K562 (cell line): ENCODE data around the gene RGS6. TPM values are rescaled to one million over a fixed set of nuclear protein-coding genes. Genes with fewer than 3 reads are reported as not detected.

Experiments used
- ATAC-seq: fragments of 200-7000 bp; cut with Tn5 transposase; 3 replicates; pipeline ENCODE4 v1.9.1; 2020; ENCODE audit warnings: moderate library complexity
- BruUV-seq: library from RNA; stranded (reverse); fragments of 400-500 nt; replicated peaks from 2 replicates; lab custom pipeline; 2021; lab: Mats Ljungman, UMichigan
- CTCF ChIA-PET: fragments of 300-600 bp; formaldehyde crosslinking; extraction: SDS; loops from one replicate; lab custom pipeline; 2021; ENCODE audit warnings: low intra/inter-chr PET ratio; lab: Yijun Ruan, JAX
- POLR2A ChIA-PET: fragments of 300-600, 350-650 bp; sonication (Branson Sonifier 250); formaldehyde crosslinking; extraction: SDS; loops from one replicate; lab custom pipeline; 2021; ENCODE audit warnings: antibody characterized with exemption, inconsistent platforms; lab: Yijun Ruan, JAX
- DNase-seq, 4 experiments: peaks; one replicate each; pipeline versions ENCODE4 v3.0.0 to v3.0.0-alpha.2; 2011 to 2018; ENCODE audit warnings: low spot score in 3 of 4, mixed read lengths in 3 of 4; ENCODE audit errors: extremely low read depth in 1 of 4
- FAIRE-seq: peaks from 2 replicates; lab custom pipeline; 2011; peaks lifted over from hg19 to GRCh38; lab: Jason Lieb, UNC
- H2AFZ ChIP-seq: 2 replicates; pipeline ENCODE4 v1.6.0; 2011; ENCODE audit warnings: low read depth, low read length, control low read depth, inconsistent platforms
- H3K27ac ChIP-seq: fragments of 200-600 bp; 3 replicates; pipeline ENCODE4 v1.8.0; 2011; ENCODE audit warnings: low read depth, mild to moderate bottlenecking, control low read depth, inconsistent platforms, low read length, moderate library complexity, mixed read lengths; ENCODE audit errors: extremely low read depth
- H3K27me3 ChIP-seq, 2 experiments: fragments of 300-600 bp in 1 of 2; 2 replicates in 1 of 2; 3 replicates in 1 of 2; pipeline versions ENCODE4 v1.6.0 to v1.8.0; 2011; ENCODE audit warnings: inconsistent platforms in 2 of 2, low read length in 2 of 2, mild to moderate bottlenecking in 1 of 2, mixed read lengths in 1 of 2, moderate library complexity in 1 of 2; ENCODE audit not compliant: control insufficient read depth in 2 of 2, insufficient read depth in 2 of 2
- H3K36me3 ChIP-seq: fragments of 300-600 bp; 3 replicates; pipeline ENCODE4 v1.8.0; 2011; ENCODE audit warnings: mild to moderate bottlenecking, low read length, inconsistent platforms; ENCODE audit not compliant: control insufficient read depth, insufficient read depth
- H3K4me1 ChIP-seq, 2 experiments: fragments of 200-600 bp in 1 of 2; replicated peaks in 1 of 2; 2 replicates in 1 of 2; 3 replicates in 1 of 2; pipeline versions ENCODE4 v1.5.1 to v1.8.0; 2011; ENCODE audit warnings: inconsistent platforms in 2 of 2, low read length in 2 of 2, mild to moderate bottlenecking in 1 of 2, mixed read lengths in 1 of 2, moderate library complexity in 1 of 2; ENCODE audit not compliant: control insufficient read depth in 2 of 2, insufficient read depth in 2 of 2
- H3K4me2 ChIP-seq: 2 replicates; pipeline ENCODE4 v1.6.1; 2011; ENCODE audit warnings: low read length, control low read depth, inconsistent platforms, mixed read lengths; ENCODE audit not compliant: insufficient read depth
- H3K4me3 ChIP-seq: fragments of 200-600 bp; sonication (generic), shearing (Covaris generic); 2 replicates; pipeline ENCODE4 v1.5.1; 2016; ENCODE audit warnings: control low read depth, inconsistent platforms
- H3K79me2 ChIP-seq: fragments of 200-600 bp; 3 replicates; pipeline ENCODE4 v1.8.0; 2011; ENCODE audit warnings: low read length, inconsistent platforms; ENCODE audit not compliant: control insufficient read depth, insufficient read depth
- H3K9ac ChIP-seq, 2 experiments: 2 replicates each; pipeline versions ENCODE4 v1.6.0 to v1.6.1; 2011; ENCODE audit warnings: low read depth in 2 of 2, low read length in 2 of 2, control low read depth in 1 of 2, inconsistent platforms in 1 of 2, mild to moderate bottlenecking in 1 of 2, mixed read lengths in 1 of 2; ENCODE audit not compliant: insufficient read depth in 1 of 2
- H3K9me1 ChIP-seq: one replicate; pipeline ENCODE4 v1.6.0; 2011; ENCODE audit warnings: inconsistent platforms, mild to moderate bottlenecking, low read length, moderate library complexity; ENCODE audit not compliant: control insufficient read depth, insufficient read depth
- H3K9me3 ChIP-seq: replicated peaks from 2 replicates; pipeline ENCODE4 v1.5.1; 2011; ENCODE audit warnings: low read depth, low read length, inconsistent platforms; ENCODE audit not compliant: control insufficient read depth, insufficient read depth
- H4K20me1 ChIP-seq: replicated peaks from 2 replicates; pipeline ENCODE4 v1.6.1; 2011; ENCODE audit warnings: low read length, inconsistent platforms, mixed read lengths; ENCODE audit not compliant: control insufficient read depth, insufficient read depth
- CEBPG ChIP-seq, 3 experiments: fragments of 200-800 bp in 1 of 3; sonication (Bioruptor generic) in 1 of 3; sonication (generic) in 1 of 3; formaldehyde crosslinking in 1 of 3; IDR thresholded peaks in 2 of 3; conservative IDR thresholded peaks in 1 of 3; 2 replicates each; pipeline versions ENCODE4 v1.6.1 to v1.8.0; 2016 to 2022; ENCODE audit warnings: missing compliant biosample characterization in 2 of 3, missing genetic modification characterization in 2 of 3, mild to moderate bottlenecking in 1 of 3, missing genetic modification reagents in 1 of 3
- ZBTB1 ChIP-seq: sonication (generic); formaldehyde crosslinking; IDR thresholded peaks from 2 replicates; pipeline ENCODE4 v1.8.1; 2023; ENCODE audit warnings: missing genetic modification reagents, low read depth, mild to moderate bottlenecking, borderline replicate concordance
- ZNF23 ChIP-seq: fragments of 250-450 bp; sonication (Bioruptor Pico); IDR thresholded peaks from 2 replicates; pipeline ENCODE4 v1.4.0; 2020; ENCODE audit warnings: mild to moderate bottlenecking
- WGBS: fragments of 100-300 bp; shearing (Covaris generic); methylation state at CpG from one replicate; pipeline ENCODE4 v1.1.6; 2016; ENCODE audit warnings: low coverage, mixed read lengths; ENCODE audit not compliant: insufficient coverage; ENCODE audit errors: missing lambda C conversion rate; 5-methylcytosine and 5-hydroxymethylcytosine counted together
- in situ Hi-C: fragments of 300-500 bp; cut with MboI; formaldehyde crosslinking; loops from 4 replicates; pipeline ENCODE4 v1.15.0; 2018; ENCODE audit warnings: inconsistent platforms, mixed read lengths
- intact Hi-C: fragments of 100-400 bp; cut with micrococcal nuclease; formaldehyde crosslinking; loops from 2 replicates; pipeline ENCODE4 v1.14.2; 2022
- polyA plus RNA-seq, 8 experiments: library from polyadenylated mRNA; depleted of rRNA in 4 of 8; stranded (reverse) in 5 of 8; unstranded in 3 of 8; fragments of >200 nt; fragmentation: Nextera tagmentation in 2 of 8; fragmentation: Illumina TruSeq in 1 of 8; extraction: Ambion mirVana in 2 of 8; extraction: Trizol in 1 of 8; gene quantifications; 2 replicates each; pipeline versions ENCODE4 v1.2.1 to v1.2.3, GENCODE V29; 2011 to 2014; ENCODE audit warnings: inconsistent platforms in 1 of 8, missing spikeins in 1 of 8
- total RNA-seq, 7 experiments: library from RNA; depleted of rRNA in 6 of 7; stranded (reverse); fragments of >200 nt in 6 of 7; fragmentation: Illumina TruSeq in 2 of 7; extraction: Trizol in 2 of 7; gene quantifications; 2 replicates each; pipeline versions ENCODE4 v1.2.1 to v1.2.3, GENCODE V29; 2011 to 2021; ENCODE audit warnings: low replicate concordance in 1 of 7

RGS6 gene
- total and polyA plus RNA-seq, 9 of the 15 experiments (the other 6 are each of a cell fraction or from before 2014, with no cell fraction given): not detected

- ChIA-PET CTCF (no interaction called here), POLR2A (interaction anchor here (0.6 kb wide), 1 partner anchor 486 kb away, joined by 3 read pairs; no protein-coding TSS in a partner anchor)
- Histone ChIP-seq H3K36me3 (no peaks in the 10 kb centered on the region), H3K4me3 (no peak overlapping the region), H3K9me3 (no peaks in the 10 kb centered on the region), H4K20me1 (no peaks in the 10 kb centered on the region), H2AFZ (no peak overlapping the region), H3K9ac (no peak overlapping the region), H3K27ac (no peak overlapping the region), H3K9me1 (no peaks in the 10 kb centered on the region), H3K4me2 (no peak overlapping the region), H3K27me3 (no peaks in the 10 kb centered on the region; a peak in 1 of 5 replicates), H3K4me1 (no peaks in the 10 kb centered on the region), H3K79me2 (no peaks in the 10 kb centered on the region)
- no peak for ATAC-seq
- in situ Hi-C loops (no loop called here), intact Hi-C loops (no loop called here)
- 0% methylated on average over 1 of the region's 1 CpG for WGBS
- TF ChIP-seq CEBPG (CRISPR knock-in tag; IDR thresholded peaks at IDR 0.05) (no peak), CEBPG (tag; conservative IDR thresholded peaks at IDR 0.05 in 1 of 2, IDR thresholded peaks at IDR 0.05 in 1 of 2) (peak in 1 of 2 experiments; percentile 65; a peak in 2 of 4 replicates), ZNF23 (CRISPR knock-in tag) (no peak)
- no peak for FAIRE-seq
- no peak for DNase-seq
- no TSS peak for BruUV-seq
Measured at GRCh38 chr14:72576258-72576657, 644.0 kb downstream of the RGS6 start.

- CTCF ChIA-PET: no interaction called here
Measured at GRCh38 chr14:72577521-72577920, 645.3 kb downstream of the RGS6 start.

More at GRCh38 chr14:72577521-72577920, 645.3 kb downstream of the RGS6 start:
- no peak for ATAC-seq
- Histone ChIP-seq H3K4me3 (no peak overlapping the region), H4K20me1 (no peaks in the 10 kb centered on the region), H3K9me1 (no peaks in the 10 kb centered on the region), H3K27ac (no peak overlapping the region), H3K27me3 (no peaks in the 10 kb centered on the region; a peak in 1 of 5 replicates), H3K79me2 (no peaks in the 10 kb centered on the region), H3K4me1 (no peaks in the 10 kb centered on the region), H3K36me3 (no peaks in the 10 kb centered on the region), H3K4me2 (no peak overlapping the region), H3K9me3 (no peaks in the 10 kb centered on the region), H3K9ac (no peak overlapping the region), H2AFZ (no peak overlapping the region)
- BruUV-seq: no TSS peak
- no peak for TF ChIP-seq ZBTB1 (CRISPR knock-in tag)
- POLR2A ChIA-PET: no interaction called here
- intact Hi-C loops: no loop called here
- in situ Hi-C loops: no loop called here
- DNase-seq: no peak
- FAIRE-seq: no peak
- WGBS: 0% methylated on average over 5 of the region's 5 CpGs
